Measurements from ENCODE around the gene CAMK2D.

DNA sequence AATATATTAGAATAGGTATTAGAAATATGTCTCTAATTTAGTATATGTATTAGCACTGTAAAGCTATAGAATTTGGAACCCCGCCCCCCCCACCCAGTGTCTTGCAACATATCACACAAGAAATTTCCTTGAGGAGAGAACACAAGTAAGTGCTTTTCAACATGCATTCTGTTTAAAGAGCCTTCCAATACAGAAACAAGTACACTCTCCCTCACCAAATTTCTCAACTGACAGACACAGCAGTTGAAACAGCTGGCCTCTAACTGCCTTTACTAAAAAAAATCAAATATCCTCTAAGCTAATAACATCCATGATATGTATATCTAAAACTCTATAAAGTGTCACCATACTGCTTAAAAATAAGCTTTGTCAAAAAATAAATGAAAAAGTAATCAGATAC, 12.4 kb downstream of the CAMK2D start:
- TF ChIP-seq, protein P1, sequence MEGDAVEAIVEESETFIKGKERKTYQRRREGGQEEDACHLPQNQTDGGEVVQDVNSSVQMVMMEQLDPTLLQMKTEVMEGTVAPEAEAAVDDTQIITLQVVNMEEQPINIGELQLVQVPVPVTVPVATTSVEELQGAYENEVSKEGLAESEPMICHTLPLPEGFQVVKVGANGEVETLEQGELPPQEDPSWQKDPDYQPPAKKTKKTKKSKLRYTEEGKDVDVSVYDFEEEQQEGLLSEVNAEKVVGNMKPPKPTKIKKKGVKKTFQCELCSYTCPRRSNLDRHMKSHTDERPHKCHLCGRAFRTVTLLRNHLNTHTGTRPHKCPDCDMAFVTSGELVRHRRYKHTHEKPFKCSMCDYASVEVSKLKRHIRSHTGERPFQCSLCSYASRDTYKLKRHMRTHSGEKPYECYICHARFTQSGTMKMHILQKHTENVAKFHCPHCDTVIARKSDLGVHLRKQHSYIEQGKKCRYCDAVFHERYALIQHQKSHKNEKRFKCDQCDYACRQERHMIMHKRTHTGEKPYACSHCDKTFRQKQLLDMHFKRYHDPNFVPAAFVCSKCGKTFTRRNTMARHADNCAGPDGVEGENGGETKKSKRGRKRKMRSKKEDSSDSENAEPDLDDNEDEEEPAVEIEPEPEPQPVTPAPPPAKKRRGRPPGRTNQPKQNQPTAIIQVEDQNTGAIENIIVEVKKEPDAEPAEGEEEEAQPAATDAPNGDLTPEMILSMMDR (conservative IDR thresholded peaks at IDR 0.05): no peak
- TF ChIP-seq ZFX (IDR thresholded peaks at IDR 0.05): no peak

Data from C4-2B (cell line).